ENCODE measurements around the gene TIMM17B. TPM values are rescaled to one million over a fixed set of nuclear protein-coding genes. Genes with fewer than 3 reads are reported as not detected.

TIMM17B gene
- total RNA-seq, 4 donors from 2014 or later = 26.7 to 61.3 (median 43.7) TPM

- Histone ChIP-seq H3K27me3 (no peaks in the 10 kb centered on the region), H3K27ac (no peak overlapping the region), H3K4me3 (no peak overlapping the region), H3K36me3 (peaks cover 0 to 8% (median 0%) of the 10 kb centered on the region in 4 donors), H3K9me3 (no peaks in the 10 kb centered on the region), H3K4me1 (no peaks in the 10 kb centered on the region)
- DNase-seq = no peak
- in situ Hi-C loops (cut with MboI; ENCODE audit: low pct_ligation_motif_present in 1 of 4, low pct_unique_long_range_greater_than_20kb in 1 of 4, low sequenced_read_pairs in 3 of 4) (no loop called here), intact Hi-C loops (cut with DNase I; ENCODE audit: low total_unique reads) (no loop called here)
- WGBS, 2 donors (ENCODE audit: low coverage in 1 of 2) = 71 to 74% methylated on average over 2 to 5 of the region's 5 CpGs
- no peak for TF ChIP-seq POLR2AphosphoS5 (IDR thresholded peaks at IDR 0.05)
- TF ChIP-seq POLR2A (IDR thresholded peaks at IDR 0.05) = no peak
- TF ChIP-seq EP300 (IDR thresholded peaks at IDR 0.05; ENCODE audit: low read depth) = no peak
- no peak for TF ChIP-seq CTCF (IDR thresholded peaks at IDR 0.05)
These were observed 29.6 kb upstream of the TIMM17B start for GRCh38 chrX:48927123-48927522.

GRCh38 chrX:48924270-48924669, 26.7 kb upstream of the TIMM17B start:
- no peaks in the 10 kb centered on the region for H3K9me3 ChIP-seq
- intact Hi-C loops (cut with DNase I; ENCODE audit: low total_unique reads) (loop anchor here (5.0 kb wide), 1 partner anchor 1522 kb away; no protein-coding TSS in a partner anchor), in situ Hi-C loops (cut with MboI; ENCODE audit: low pct_ligation_motif_present in 1 of 4, low pct_unique_long_range_greater_than_20kb in 1 of 4, low sequenced_read_pairs in 3 of 4) (loop anchor here in 1 of 4 donors (25.0 kb wide), 1 partner anchor 287 kb away; no protein-coding TSS in a partner anchor)
- WGBS, 2 donors (ENCODE audit: low coverage in 1 of 2) = 84% methylated on average over 5 of the region's 5 CpGs; no CpG with 5 or more reads in 1 of the 2 donors
- peaks cover 0 to 4% (median 0%) of the 10 kb centered on the region in 4 donors for H3K4me1 ChIP-seq
- DNase-seq = no peak
- no peak overlapping the region for H3K4me3 ChIP-seq
- H3K27me3 ChIP-seq = no peaks in the 10 kb centered on the region
- peaks cover 0 to 4% (median 0%) of the 10 kb centered on the region in 4 donors for H3K36me3 ChIP-seq
- TF ChIP-seq POLR2AphosphoS5 (IDR thresholded peaks at IDR 0.05) (no peak), POLR2A (IDR thresholded peaks at IDR 0.05) (no peak), CTCF (IDR thresholded peaks at IDR 0.05) (no peak)
- no peak overlapping the region for H3K27ac ChIP-seq

- Histone ChIP-seq H3K9me3 (no peaks in the 10 kb centered on the region), H3K36me3 (peaks cover 0 to 4% (median 0%) of the 10 kb centered on the region in 4 donors), H3K4me3 (no peak overlapping the region), H3K4me1 (peaks cover 0 to 5% (median 0%) of the 10 kb centered on the region in 4 donors), H3K27ac (no peak overlapping the region), H3K27me3 (no peaks in the 10 kb centered on the region)
- 98% methylated on average over 13 of the region's 13 CpGs; no CpG with 5 or more reads in 1 of the 2 donors for WGBS, 2 donors (ENCODE audit: low coverage in 1 of 2)
- in situ Hi-C loops (cut with MboI; ENCODE audit: low pct_ligation_motif_present in 1 of 4, low pct_unique_long_range_greater_than_20kb in 1 of 4, low sequenced_read_pairs in 3 of 4) (loop anchor here in 1 of 4 donors (25.0 kb wide), 1 partner anchor 286 kb away; no protein-coding TSS in a partner anchor), intact Hi-C loops (cut with DNase I; ENCODE audit: low total_unique reads) (loop anchor here (5.0 kb wide), 1 partner anchor 1521 kb away; no protein-coding TSS in a partner anchor)
- TF ChIP-seq POLR2AphosphoS5 (IDR thresholded peaks at IDR 0.05) (no peak), POLR2A (IDR thresholded peaks at IDR 0.05) (no peak), EP300 (IDR thresholded peaks at IDR 0.05; ENCODE audit: low read depth) (no peak), CTCF (IDR thresholded peaks at IDR 0.05) (no peak)
- DNase-seq = no peak
These were observed 26.2 kb upstream of the TIMM17B start for GRCh38 chrX:48923771-48924170.

GRCh38 chrX:48920718-48921104, 23.1 kb upstream of the TIMM17B start:
- H3K27me3 ChIP-seq = no peaks in the 10 kb centered on the region
- WGBS, 2 donors (ENCODE audit: low coverage in 1 of 2) = 79 to 100% methylated on average over 1 to 4 of the region's 4 CpGs
- intact Hi-C loops (cut with DNase I; ENCODE audit: low total_unique reads) = loop anchor here (5.0 kb wide), 1 partner anchor 1518 kb away; no protein-coding TSS in a partner anchor
- peak overlapping the region in 3 of 4 donors; percentile 31 to 94 (median 43) for H3K27ac ChIP-seq
- in situ Hi-C loops (cut with MboI; ENCODE audit: low pct_ligation_motif_present in 1 of 4, low pct_unique_long_range_greater_than_20kb in 1 of 4, low sequenced_read_pairs in 3 of 4) = loop anchor here in 1 of 4 donors (25.0 kb wide), 1 partner anchor 283 kb away; no protein-coding TSS in a partner anchor
- H3K4me3 ChIP-seq = no peak overlapping the region
- peaks cover 0 to 13% (median 8%) of the 10 kb centered on the region in 4 donors for H3K4me1 ChIP-seq
- no peak for DNase-seq
- no peaks in the 10 kb centered on the region for H3K9me3 ChIP-seq
- TF ChIP-seq CTCF (IDR thresholded peaks at IDR 0.05) (no peak), EP300 (IDR thresholded peaks at IDR 0.05; ENCODE audit: low read depth) (no peak), POLR2AphosphoS5 (IDR thresholded peaks at IDR 0.05) (no peak), POLR2A (IDR thresholded peaks at IDR 0.05) (no peak)
- peaks cover 0 to 4% (median 0%) of the 10 kb centered on the region in 4 donors for H3K36me3 ChIP-seq

Data from transverse colon (tissue), 4 donors.